Hepatocyte (in vitro differentiated cells): Measurements from ENCODE around the gene ZNF610. TPM values are rescaled to one million over a fixed set of nuclear protein-coding genes. Genes with fewer than 3 reads are reported as not detected.

ENCODE experiments used
- DNase-seq: peaks from one replicate; pipeline ENCODE4 v3.0.0-alpha.2; 2016; ENCODE audit warnings: low spot score
- H2AFZ ChIP-seq: fragments of 200-600 bp; sonication (generic); 2 replicates; pipeline ENCODE4 v1.6.0; 2016; ENCODE audit warnings: antibody characterized with exemption, mild to moderate bottlenecking
- H3K27ac ChIP-seq: fragments of 200-600 bp; sonication (generic); 2 replicates; pipeline ENCODE4 v1.5.1; 2016; ENCODE audit warnings: mild to moderate bottlenecking
- H3K27me3 ChIP-seq: fragments of 200-600 bp; sonication (generic); 2 replicates; pipeline ENCODE4 v1.6.1; 2016
- H3K36me3 ChIP-seq: fragments of 200-600 bp; sonication (generic); replicated peaks from 2 replicates; pipeline ENCODE4 v1.5.1; 2016; ENCODE audit warnings: low read depth; ENCODE audit not compliant: insufficient read depth
- H3K4me1 ChIP-seq: fragments of 200-600 bp; sonication (generic); 2 replicates; pipeline ENCODE4 v1.5.1; 2016; ENCODE audit warnings: mild to moderate bottlenecking, moderate library complexity; ENCODE audit not compliant: insufficient read depth
- H3K4me2 ChIP-seq: fragments of 200-600 bp; sonication (generic); 2 replicates; pipeline ENCODE4 v1.6.0; 2016
- H3K4me3 ChIP-seq: fragments of 200-600 bp; sonication (generic); 2 replicates; pipeline ENCODE4 v1.5.1; 2016; ENCODE audit warnings: mild to moderate bottlenecking
- H3K79me2 ChIP-seq: fragments of 200-600 bp; sonication (generic); 2 replicates; pipeline ENCODE4 v1.6.0; 2017; ENCODE audit warnings: mild to moderate bottlenecking
- H3K9me2 ChIP-seq: fragments of 200-600 bp; sonication (generic); replicated peaks from 2 replicates; pipeline ENCODE4 v1.6.0; 2017; ENCODE audit warnings: mild to moderate bottlenecking; ENCODE audit not compliant: insufficient read depth
- H3K9me3 ChIP-seq: fragments of 200-600 bp; sonication (generic); 2 replicates; pipeline ENCODE4 v1.5.1; 2016; ENCODE audit warnings: low read depth, mild to moderate bottlenecking
- H4K20me1 ChIP-seq: fragments of 200-600 bp; sonication (generic); 2 replicates; pipeline ENCODE4 v1.6.0; 2016; ENCODE audit warnings: mild to moderate bottlenecking; ENCODE audit not compliant: insufficient read depth, poor library complexity, severe bottlenecking
- CTCF ChIP-seq: fragments of 200-600 bp; sonication (generic); IDR thresholded peaks from 2 replicates; pipeline ENCODE4 v1.5.1; 2016; ENCODE audit warnings: antibody characterized with exemption, mild to moderate bottlenecking; ENCODE audit not compliant: poor library complexity
- EZH2 ChIP-seq: fragments of 200-600 bp; sonication (generic); IDR thresholded peaks from 2 replicates; pipeline ENCODE4 v1.6.1; 2016; ENCODE audit warnings: antibody characterized with exemption, mild to moderate bottlenecking, borderline replicate concordance
- EZH2phosphoT487 ChIP-seq: fragments of 200-600 bp; sonication (generic); IDR thresholded peaks from one replicate; pipeline ENCODE4 v1.6.1; 2018; ENCODE audit warnings: antibody characterized with exemption, mild to moderate bottlenecking, low read depth, moderate library complexity; ENCODE audit not compliant: unreplicated experiment, severe bottlenecking
- WGBS: methylation state at CpG from one replicate; pipeline ENCODE4 v1.1.6; 2016; ENCODE audit warnings: low lambda C conversion rate; ENCODE audit errors: missing lambda C conversion rate; 5-methylcytosine and 5-hydroxymethylcytosine counted together
- polyA plus RNA-seq: library from polyadenylated mRNA; unstranded; fragments of >200 nt; fragmentation: Nextera tagmentation; extraction: Ambion mirVana; gene quantifications from 2 replicates; pipeline ENCODE4 v1.2.1, GENCODE V29; 2016
- total RNA-seq: library from RNA; depleted of rRNA; stranded (reverse); fragments of >200 nt; gene quantifications from 2 replicates; pipeline ENCODE4 v1.2.3, GENCODE V29; 2014

Gene ZNF610
- total and polyA plus RNA-seq, 2 experiments from 2014 or later, result 5.3 to 5.7 TPM

- no peak overlapping the region for H2AFZ ChIP-seq
- no peak for DNase-seq
- TF ChIP-seq CTCF, result no peak
- WGBS, result 97% methylated on average over 10 of the region's 10 CpGs
- H3K9me3 ChIP-seq, result peaks cover 58% of the 10 kb centered on the region
- no peak overlapping the region for H3K4me3 ChIP-seq
- H3K4me1 ChIP-seq, result no peaks in the 10 kb centered on the region
- no peaks in the 10 kb centered on the region for H3K9me2 ChIP-seq
- peaks cover 21% of the 10 kb centered on the region for H3K36me3 ChIP-seq
- no peaks in the 10 kb centered on the region for H4K20me1 ChIP-seq
- H3K79me2 ChIP-seq, result no peaks in the 10 kb centered on the region
- H3K27ac ChIP-seq, result no peak overlapping the region
- H3K27me3 ChIP-seq, result no peaks in the 10 kb centered on the region
- no peak overlapping the region for H3K4me2 ChIP-seq
These were observed 28.8 kb upstream of the ZNF610 start for GRCh38 chr19:52307275-52307674.

- Histone ChIP-seq H2AFZ (no peak overlapping the region), H3K27ac (no peak overlapping the region), H3K4me1 (no peaks in the 10 kb centered on the region), H3K79me2 (no peaks in the 10 kb centered on the region), H3K27me3 (no peaks in the 10 kb centered on the region), H3K4me3 (peak overlapping the region; percentile 26), H4K20me1 (no peaks in the 10 kb centered on the region), H3K4me2 (no peak overlapping the region), H3K9me2 (no peaks in the 10 kb centered on the region), H3K9me3 (peaks cover 92% of the 10 kb centered on the region), H3K36me3 (peaks cover 41% of the 10 kb centered on the region)
- DNase-seq, result no peak
- no peak for TF ChIP-seq EZH2
- TF ChIP-seq EZH2phosphoT487, result no peak
- no peak for TF ChIP-seq CTCF
- WGBS, result 97% methylated on average over 6 of the region's 6 CpGs
These were observed 13.6 kb upstream of the ZNF610 start for GRCh38 chr19:52322429-52322828.

GRCh38 chr19:52331757-52332156, 4.3 kb upstream of the ZNF610 start:
- Histone ChIP-seq H3K4me2 (no peak overlapping the region), H2AFZ (no peak overlapping the region), H3K36me3 (no peaks in the 10 kb centered on the region), H3K27me3 (no peaks in the 10 kb centered on the region), H3K27ac (no peak overlapping the region), H3K4me3 (no peak overlapping the region), H3K4me1 (no peaks in the 10 kb centered on the region), H3K9me3 (peaks cover 19% of the 10 kb centered on the region), H4K20me1 (no peaks in the 10 kb centered on the region), H3K79me2 (no peaks in the 10 kb centered on the region), H3K9me2 (no peaks in the 10 kb centered on the region)
- 89% methylated on average over 10 of the region's 10 CpGs for WGBS
- DNase-seq, result no peak
- TF ChIP-seq CTCF (no peak), EZH2 (no peak), EZH2phosphoT487 (no peak)

GRCh38 chr19:52335768-52336116, 301 bp upstream of the ZNF610 start:
- H3K27ac ChIP-seq, result peak overlapping the region; percentile 94
- H4K20me1 ChIP-seq, result no peaks in the 10 kb centered on the region
- no peaks in the 10 kb centered on the region for H3K9me2 ChIP-seq
- peak overlapping the region; percentile 86 for H3K4me2 ChIP-seq
- no peak for DNase-seq
- no peak for TF ChIP-seq EZH2phosphoT487
- TF ChIP-seq EZH2, result no peak
- no peak for TF ChIP-seq CTCF
- peak overlapping the region; percentile 58 for H3K4me3 ChIP-seq
- 62% methylated on average over 9 of the region's 9 CpGs for WGBS
- H3K4me1 ChIP-seq, result peaks cover 8% of the 10 kb centered on the region
- peaks cover 9% of the 10 kb centered on the region for H3K79me2 ChIP-seq
- peaks cover 16% of the 10 kb centered on the region for H3K9me3 ChIP-seq
- peak overlapping the region; percentile 94 for H2AFZ ChIP-seq
- no peaks in the 10 kb centered on the region for H3K36me3 ChIP-seq
- no peaks in the 10 kb centered on the region for H3K27me3 ChIP-seq
